ENCODE data around the gene GNAI1.

The GNAI1 gene

GRCh38 chr7:80134536-80135308 is at the start of gene GNAI1:
Gene GNAI1 (plus strand): TSS chr7:80134831. CDS start chr7:80135161, 330 bp downstream.
- peak; percentile 46 for DNase-seq (ENCODE audit: low spot score)

- DNase-seq (ENCODE audit: low spot score) = no peak
These were observed 47.4 kb upstream of the GNAI1 start for GRCh38 chr7:80087051-80087770.

- DNase-seq (ENCODE audit: low spot score) = no peak
These were observed 46.9 kb upstream of the GNAI1 start for GRCh38 chr7:80087771-80088170.

GRCh38 chr7:80088705-80089104 is 45.9 kb upstream of the GNAI1 start:
- DNase-seq (ENCODE audit: low spot score) = no peak

- DNase-seq (ENCODE audit: low spot score) = no peak
These were observed 45.3 kb upstream of the GNAI1 start for GRCh38 chr7:80089366-80089765.

DNA sequence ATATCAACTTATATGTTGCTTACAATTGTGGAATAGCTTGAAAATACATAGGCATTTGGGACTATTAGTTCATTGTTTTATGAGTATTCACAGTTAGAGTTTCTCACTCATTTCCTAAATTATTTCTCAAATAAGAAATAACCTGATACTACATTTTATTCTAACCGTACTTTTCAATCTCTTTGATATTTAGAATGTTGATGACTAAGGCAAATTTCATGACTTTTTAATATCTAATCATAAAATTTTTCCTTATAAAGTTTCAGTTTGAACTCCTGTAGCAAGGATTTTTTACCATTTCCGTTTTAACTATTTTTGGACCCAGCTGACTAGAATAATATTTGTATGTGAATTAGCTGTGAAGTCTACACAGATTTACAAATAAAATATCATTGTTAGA is 41.3 kb upstream of the GNAI1 start:
- no peak for DNase-seq (ENCODE audit: low spot score)

DNA sequence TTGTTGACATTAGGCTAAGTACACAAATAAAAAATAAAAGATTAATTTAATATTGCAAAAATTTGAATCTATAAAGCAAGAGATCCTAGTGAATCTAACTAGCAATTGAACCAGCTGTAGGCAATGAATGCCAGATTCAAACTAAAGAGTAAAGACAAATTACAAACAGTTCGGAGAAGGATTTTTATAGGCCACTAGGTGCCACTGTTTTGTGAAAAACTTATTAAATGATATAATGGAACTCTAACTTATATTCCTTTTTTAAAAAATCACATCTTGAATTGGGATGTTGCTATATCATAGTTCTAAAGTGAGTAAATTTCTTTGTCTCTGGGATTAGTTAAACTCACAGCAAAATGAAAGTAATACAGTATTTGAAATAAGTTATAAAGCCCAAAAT is 39.1 kb upstream of the GNAI1 start:
- peak; percentile 76 for DNase-seq (ENCODE audit: low spot score)

DNA sequence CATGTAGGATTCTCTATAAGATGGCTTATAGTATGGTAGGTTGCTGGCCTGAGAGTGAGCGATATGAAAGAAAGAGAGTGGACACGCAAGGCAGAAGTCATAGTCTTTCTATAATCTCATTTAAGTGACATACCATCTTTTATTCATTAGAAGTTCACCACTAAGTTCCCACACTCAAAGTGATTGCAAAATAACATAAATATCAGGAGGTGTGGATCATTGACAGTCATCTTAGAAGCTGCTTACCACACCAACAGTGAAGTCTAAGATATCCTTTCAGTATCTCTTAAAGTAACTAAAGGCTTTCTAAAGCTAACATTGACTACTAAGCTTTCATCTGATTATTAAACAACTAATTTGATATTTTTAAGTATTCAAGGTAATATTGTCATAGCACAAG is 36.9 kb upstream of the GNAI1 start:
- no peak for DNase-seq (ENCODE audit: low spot score)

GRCh38 chr7:80098795-80099194 is 35.8 kb upstream of the GNAI1 start:
- DNase-seq (ENCODE audit: low spot score) = no peak

DNA sequence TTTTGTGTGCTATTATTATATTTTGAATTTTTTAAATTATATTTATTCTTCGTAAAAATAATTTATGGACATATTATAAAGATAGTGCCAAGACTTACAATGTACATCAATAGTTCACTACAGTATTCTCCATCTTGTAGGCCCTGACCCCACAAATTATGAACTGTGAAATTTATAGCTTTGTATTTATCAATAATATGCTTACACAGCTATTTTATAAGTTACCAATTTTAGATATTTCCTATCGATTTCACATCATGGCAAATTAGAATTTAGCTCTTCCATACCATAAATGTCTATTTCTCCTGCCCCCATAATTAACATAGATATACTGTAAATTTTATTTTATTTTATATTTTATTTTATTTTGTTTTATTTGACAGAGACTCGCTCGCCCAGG is 34.4 kb upstream of the GNAI1 start:
- DNase-seq (ENCODE audit: low spot score) = no peak

DNA sequence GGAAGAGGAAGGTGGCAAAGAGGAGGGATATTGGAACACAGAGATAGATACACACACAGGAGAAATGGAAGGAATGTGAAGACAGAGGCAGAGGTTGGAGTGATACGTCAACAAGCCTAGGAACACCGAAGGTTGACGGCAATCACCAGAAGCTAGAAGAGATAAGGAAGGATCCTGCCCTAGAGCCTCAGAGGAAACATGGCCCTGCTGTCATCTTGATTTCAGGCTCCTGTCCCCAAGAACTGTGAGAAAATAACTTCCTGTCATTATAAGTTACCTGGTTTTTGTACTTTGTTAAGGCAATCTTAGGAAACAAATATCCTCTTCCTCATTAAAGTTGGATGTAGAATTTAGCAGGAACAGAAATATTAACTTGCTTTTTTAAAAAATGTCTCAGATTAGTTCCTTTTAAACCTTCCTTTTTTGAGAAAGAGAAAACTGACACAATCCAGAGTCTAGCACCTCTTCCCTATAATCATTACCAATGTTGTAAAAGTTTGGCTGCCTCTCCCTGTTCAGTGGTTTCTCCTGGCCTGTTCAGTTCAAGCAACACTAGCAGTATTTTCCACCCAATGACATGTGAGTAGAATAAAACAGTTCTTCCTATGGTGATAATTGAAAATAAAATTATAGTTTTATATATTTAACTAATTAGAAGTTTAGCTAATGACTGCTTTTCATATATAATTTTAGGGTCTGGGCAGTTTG is 28.8 kb upstream of the GNAI1 start:
- DNase-seq (ENCODE audit: low spot score) = no peak

GRCh38 chr7:80106498-80107113 is 28.0 kb upstream of the GNAI1 start:
- no peak for DNase-seq (ENCODE audit: low spot score)

- DNase-seq (ENCODE audit: low spot score) = peak; percentile 56
These were observed 27.4 kb upstream of the GNAI1 start for GRCh38 chr7:80107278-80107677.

DNA sequence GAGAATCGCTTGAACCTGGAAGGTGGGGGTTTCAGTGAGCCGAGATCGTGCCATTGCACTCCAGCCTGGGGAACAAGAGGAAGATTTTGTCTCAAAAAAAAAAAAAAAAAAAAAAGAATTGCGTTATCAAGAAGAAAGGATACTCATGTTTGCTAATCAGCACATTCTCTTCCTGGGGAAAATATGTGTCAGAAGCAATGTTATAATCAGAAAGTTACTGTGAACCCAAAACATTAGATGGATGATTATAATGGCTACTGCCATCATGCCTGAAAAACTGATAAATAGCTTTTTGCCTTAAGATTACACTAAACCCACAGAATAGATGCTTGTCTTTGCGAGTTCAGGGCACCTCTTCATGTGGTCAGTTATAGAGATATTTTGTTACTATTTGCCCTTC is 24.3 kb upstream of the GNAI1 start:
- no peak for DNase-seq (ENCODE audit: low spot score)

- peak; percentile 69 for DNase-seq (ENCODE audit: low spot score)
These were observed 20.5 kb upstream of the GNAI1 start for GRCh38 chr7:80114159-80114558.

- DNase-seq (ENCODE audit: low spot score) = no peak
These were observed 9.9 kb upstream of the GNAI1 start for GRCh38 chr7:80124526-80125264.

DNA sequence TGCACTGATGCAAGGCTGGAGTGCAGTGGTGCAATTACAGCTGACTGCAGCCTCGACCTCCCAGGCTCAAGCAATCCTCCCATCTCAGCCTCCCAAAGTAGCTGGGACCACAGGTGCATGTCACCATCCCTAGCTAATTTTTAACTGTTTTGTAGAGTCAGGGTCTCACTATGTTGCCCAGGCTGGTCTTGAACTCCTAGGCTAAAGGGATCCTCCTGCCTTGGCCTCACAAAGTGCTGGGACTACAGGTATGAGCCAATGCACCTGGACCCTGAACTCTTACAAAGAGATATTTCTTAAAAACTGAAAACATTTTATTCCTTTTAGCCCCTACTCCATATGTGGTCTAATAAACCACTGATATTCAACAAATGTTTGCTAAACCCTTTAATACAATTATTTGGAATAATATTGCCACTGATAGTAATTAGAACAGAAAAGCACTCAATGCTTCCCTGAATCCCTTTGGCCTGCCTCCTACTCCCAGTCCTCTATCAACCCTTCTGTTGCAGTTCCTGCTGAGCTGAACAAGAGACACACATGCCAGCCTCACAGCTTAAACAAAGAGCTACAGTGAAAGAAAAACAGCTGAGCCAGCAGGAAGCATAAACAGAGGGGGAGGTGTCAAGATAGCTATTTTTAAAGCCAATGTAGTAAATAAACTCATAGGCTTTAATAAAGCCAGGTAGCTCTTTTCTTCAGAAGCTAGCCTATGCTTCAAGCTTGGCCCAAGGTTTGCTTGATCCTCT is 7.0 kb upstream of the GNAI1 start:
- DNase-seq (ENCODE audit: low spot score) = peak; percentile 99

DNA sequence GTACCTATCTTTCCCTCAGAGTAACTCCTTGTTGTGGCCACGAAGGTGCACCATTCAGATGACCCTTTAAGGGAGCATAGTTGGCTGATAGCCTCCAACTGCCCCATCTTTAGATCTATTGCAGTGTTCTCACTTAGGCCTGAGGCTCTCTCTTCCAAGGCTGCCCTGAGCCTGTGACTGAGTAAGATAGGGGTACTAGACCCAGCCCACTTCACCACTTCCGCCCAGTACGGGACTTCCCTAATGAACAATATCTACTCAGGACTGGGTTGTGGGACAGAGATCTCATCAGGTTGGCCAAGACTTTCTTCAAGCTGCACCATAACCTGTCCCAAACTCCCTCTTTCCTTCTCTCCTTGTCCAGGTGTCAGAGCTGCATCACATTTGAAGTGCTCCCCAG is 5.7 kb upstream of the GNAI1 start:
- no peak for DNase-seq (ENCODE audit: low spot score)

- DNase-seq (ENCODE audit: low spot score) = no peak
These were observed 4.8 kb upstream of the GNAI1 start for GRCh38 chr7:80129785-80130184.

GRCh38 chr7:80131675-80132435 is 2.8 kb upstream of the GNAI1 start:
- DNase-seq (ENCODE audit: low spot score) = no peak

Data from pons (tissue), 1 donor.